H9 (cell line): Measurements from ENCODE around the gene ANKRD23. TPM values are rescaled to one million over a fixed set of nuclear protein-coding genes. Genes with fewer than 3 reads are reported as not detected.

ENCODE experiments used
- DNase-seq: peaks from one replicate; pipeline ENCODE4 v3.0.0-alpha.2; 2017
- H2AFZ ChIP-seq: one replicate; pipeline ENCODE4 v1.6.1; 2013; ENCODE audit warnings: mild to moderate bottlenecking, low read length, control low read depth, moderate library complexity
- H2AK5ac ChIP-seq: 2 replicates; pipeline ENCODE4 v1.6.1; 2013; ENCODE audit warnings: low read length, control low read depth, mixed read lengths; ENCODE audit not compliant: insufficient read length
- H2BK120ac ChIP-seq: one replicate; pipeline ENCODE4 v1.6.1; 2013; ENCODE audit warnings: low read depth, mild to moderate bottlenecking, low read length, control low read depth, inconsistent platforms; ENCODE audit not compliant: poor library complexity, severe bottlenecking
- H2BK12ac ChIP-seq: 2 replicates; pipeline ENCODE4 v1.6.1; 2013; ENCODE audit warnings: low read length, control low read depth, mixed read lengths, low read depth; ENCODE audit not compliant: insufficient read length
- H2BK15ac ChIP-seq: 2 replicates; pipeline ENCODE4 v1.6.1; 2013; ENCODE audit warnings: low read depth, low read length, control low read depth
- H2BK20ac ChIP-seq: one replicate; pipeline ENCODE4 v1.6.1; 2013; ENCODE audit warnings: low read depth, mild to moderate bottlenecking, low read length, control low read depth, inconsistent platforms; ENCODE audit not compliant: poor library complexity, severe bottlenecking
- H2BK5ac ChIP-seq: 2 replicates; pipeline ENCODE4 v1.6.1; 2013; ENCODE audit warnings: low read length, control low read depth, mixed read lengths; ENCODE audit not compliant: insufficient read length
- H3K14ac ChIP-seq: 2 replicates; pipeline ENCODE4 v1.6.1; 2013; ENCODE audit warnings: low read length, control low read depth; ENCODE audit not compliant: insufficient read depth
- H3K18ac ChIP-seq: 2 replicates; pipeline ENCODE4 v1.6.1; 2013; ENCODE audit warnings: low read depth, mild to moderate bottlenecking, mixed read lengths, low read length, control low read depth; ENCODE audit not compliant: insufficient read length
- H3K23ac ChIP-seq: 2 replicates; pipeline ENCODE4 v1.6.1; 2013; ENCODE audit warnings: low read length, control low read depth, mixed read lengths, low read depth; ENCODE audit not compliant: insufficient read length
- H3K23me2 ChIP-seq: 2 replicates; pipeline ENCODE4 v1.6.1; 2013; ENCODE audit warnings: low read depth, mild to moderate bottlenecking, mixed read lengths, low read length, control low read depth; ENCODE audit not compliant: insufficient read length, poor library complexity, severe bottlenecking
- H3K27ac ChIP-seq: 2 replicates; pipeline ENCODE4 v1.5.1; 2013; ENCODE audit warnings: low read length, control low read depth, mixed read lengths, low read depth; ENCODE audit not compliant: insufficient read length
- H3K27me3 ChIP-seq: 2 replicates; pipeline ENCODE4 v1.6.1; 2013; ENCODE audit warnings: low read length, control low read depth, inconsistent platforms; ENCODE audit not compliant: insufficient read depth
- H3K4ac ChIP-seq: 2 replicates; pipeline ENCODE4 v1.6.1; 2013; ENCODE audit warnings: low read depth, mild to moderate bottlenecking, control low read depth, inconsistent platforms, low read length, moderate library complexity
- H3K4me1 ChIP-seq: 2 replicates; pipeline ENCODE4 v1.6.1; 2013; ENCODE audit warnings: low read length, control low read depth, inconsistent platforms; ENCODE audit not compliant: insufficient read depth
- H3K4me2 ChIP-seq: 2 replicates; pipeline ENCODE4 v1.6.1; 2013; ENCODE audit warnings: low read length, control low read depth, mixed read lengths; ENCODE audit not compliant: insufficient read length, insufficient read depth
- H3K56ac ChIP-seq: 2 replicates; pipeline ENCODE4 v1.6.1; 2013; ENCODE audit warnings: low read depth, mild to moderate bottlenecking, mixed read lengths, low read length, control low read depth; ENCODE audit not compliant: insufficient read length
- H3K79me1 ChIP-seq: 2 replicates; pipeline ENCODE4 v1.6.1; 2013; ENCODE audit warnings: low read depth, mild to moderate bottlenecking, moderate library complexity, low read length, control low read depth, inconsistent platforms; ENCODE audit not compliant: insufficient read depth, poor library complexity, severe bottlenecking
- H3K79me2 ChIP-seq: 2 replicates; pipeline ENCODE4 v1.6.1; 2013; ENCODE audit warnings: low read length, control low read depth, inconsistent platforms; ENCODE audit not compliant: insufficient read depth
- H3K9ac ChIP-seq: 2 replicates; pipeline ENCODE4 v1.6.1; 2013; ENCODE audit warnings: low read length, control low read depth, mixed read lengths; ENCODE audit not compliant: insufficient read length; ENCODE audit errors: extremely low read depth
- H3K9me3 ChIP-seq: one replicate; pipeline ENCODE4 v1.6.1; 2013; ENCODE audit warnings: low read depth, low read length, inconsistent platforms; ENCODE audit not compliant: control insufficient read depth
- H3T11ph ChIP-seq: one replicate; pipeline ENCODE4 v1.6.1; 2013; ENCODE audit warnings: mild to moderate bottlenecking, low read length, control low read depth, inconsistent platforms
- H4K20me1 ChIP-seq: one replicate; pipeline ENCODE4 v1.6.1; 2013; ENCODE audit not compliant: control insufficient read depth, insufficient read length, insufficient read depth
- H4K5ac ChIP-seq: 2 replicates; pipeline ENCODE4 v1.6.1; 2013; ENCODE audit warnings: low read depth, mild to moderate bottlenecking, mixed read lengths, low read length, control low read depth; ENCODE audit not compliant: insufficient read length
- H4K8ac ChIP-seq: replicated peaks from 2 replicates; pipeline ENCODE4 v1.6.1; 2013; ENCODE audit warnings: low read length, control low read depth, mixed read lengths, low read depth; ENCODE audit not compliant: insufficient read length
- H4K91ac ChIP-seq: 2 replicates; pipeline ENCODE4 v1.6.1; 2013; ENCODE audit warnings: low read depth, mild to moderate bottlenecking, moderate library complexity, mixed read lengths, low read length, control low read depth; ENCODE audit not compliant: insufficient read length
- H3K27ac Mint-ChIP-seq, 3 experiments: 2 replicates in 2 of 3; 3 replicates in 1 of 3; pipeline ENCODE4 v1.8.0; 2020 to 2021; ENCODE audit warnings: mixed read lengths in 3 of 3, mild to moderate bottlenecking in 1 of 3, moderate library complexity in 1 of 3
- H3K27me3 Mint-ChIP-seq: 2 replicates; pipeline ENCODE4 v1.8.0; 2021; ENCODE audit warnings: low read depth, mild to moderate bottlenecking, moderate library complexity, mixed read lengths
- H3K36me3 Mint-ChIP-seq, 3 experiments: 2 replicates in 2 of 3; 3 replicates in 1 of 3; pipeline ENCODE4 v1.8.0; 2020 to 2021; ENCODE audit warnings: low read depth in 3 of 3, mixed read lengths in 3 of 3; ENCODE audit not compliant: insufficient read depth in 1 of 3
- H3K4me1 Mint-ChIP-seq, 2 experiments: 2 replicates each; pipeline ENCODE4 v1.8.0; 2020; ENCODE audit warnings: mixed read lengths in 2 of 2
- H3K4me3 Mint-ChIP-seq, 2 experiments: 2 replicates in 1 of 2; 3 replicates in 1 of 2; pipeline ENCODE4 v1.8.0; 2020 to 2021; ENCODE audit warnings: mild to moderate bottlenecking in 2 of 2, mixed read lengths in 2 of 2, moderate library complexity in 1 of 2
- H3K9me3 Mint-ChIP-seq, 2 experiments: 2 replicates in 1 of 2; 3 replicates in 1 of 2; pipeline ENCODE4 v1.8.0; 2020; ENCODE audit warnings: mild to moderate bottlenecking in 2 of 2, mixed read lengths in 2 of 2, moderate library complexity in 1 of 2
- WGBS: extraction: QIAGEN DNeasy Blood & Tissue Kit; methylation state at CpG from one replicate; pipeline ENCODE4 v1.1.7; 2013; ENCODE audit warnings: missing lambda C conversion rate, low lambda C conversion rate, mixed read lengths; ENCODE audit not compliant: insufficient read length; ENCODE audit errors: extremely low coverage; 5-methylcytosine and 5-hydroxymethylcytosine counted together
- total RNA-seq: library from RNA; stranded (reverse); gene quantifications from 2 replicates; pipeline ENCODE4 v1.2.1, GENCODE V29; 2021
- TF ChIP-seq, protein P1 (sequence below): fragments of 200-600 bp; sonication (generic); conservative IDR thresholded peaks from 3 replicates; pipeline ENCODE4 v1.8.0; 2021; ENCODE audit warnings: antibody characterized with exemption, mild to moderate bottlenecking

ANKRD23 gene
- total RNA-seq, 1 experiment from 2014 or later = 2.4 TPM

DNA sequence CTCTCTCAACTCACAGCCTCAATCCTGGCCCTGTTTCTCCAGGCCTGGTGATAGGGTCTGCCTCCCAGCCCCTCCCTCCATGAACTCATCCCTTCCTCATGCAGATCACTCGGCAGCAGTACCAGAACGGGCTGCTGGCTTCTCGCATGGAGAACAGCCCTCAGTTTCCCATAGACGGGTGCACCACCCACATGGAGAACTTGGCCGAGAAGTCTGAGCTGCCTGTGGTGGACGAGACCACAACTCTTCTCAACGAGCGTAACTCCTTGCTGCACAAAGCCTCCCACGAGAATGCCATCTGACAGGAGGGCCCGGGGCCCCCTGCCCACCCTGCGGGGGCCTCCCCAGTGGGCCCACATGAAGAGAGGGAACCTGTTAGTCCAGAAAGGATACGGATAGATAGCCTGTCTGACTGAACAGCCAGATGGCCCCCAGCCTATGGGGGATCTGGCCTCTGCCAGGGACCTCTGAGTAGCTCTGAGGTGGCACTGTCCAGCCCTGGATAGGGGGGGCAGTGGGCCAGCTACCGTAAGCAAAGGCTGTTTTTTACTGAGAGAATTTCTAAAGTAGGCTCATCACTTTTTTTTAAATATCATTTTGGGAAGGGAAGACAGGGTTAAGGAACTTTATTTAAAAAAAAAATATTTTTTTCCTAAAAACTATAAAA lies 34.5 kb downstream of the ANKRD23 start:
- no peak overlapping the region for H4K8ac ChIP-seq
- no peaks in the 10 kb centered on the region for H3K79me1 ChIP-seq
- H4K20me1 ChIP-seq = no peaks in the 10 kb centered on the region
- no peak overlapping the region for H3K9ac ChIP-seq
- no peak overlapping the region for H3K56ac ChIP-seq
- H3T11ph ChIP-seq = no peak overlapping the region
- H3K27ac ChIP-seq = no peak overlapping the region
- H3K4ac ChIP-seq = no peak overlapping the region
- H3K4me2 ChIP-seq = no peak overlapping the region
- H3K23ac ChIP-seq = no peak overlapping the region
- H2AK5ac ChIP-seq = no peak overlapping the region
- no peaks in the 10 kb centered on the region for H3K23me2 ChIP-seq
- H3K27ac Mint-ChIP-seq = no peak overlapping the region
- no peaks in the 10 kb centered on the region for H3K4me1 Mint-ChIP-seq
- no CpG with 5 or more reads among the region's 13 CpGs for WGBS
- no peaks in the 10 kb centered on the region for H3K79me2 ChIP-seq
- H3K27me3 Mint-ChIP-seq = no peaks in the 10 kb centered on the region; the same call in 1 of the 2 replicates
- no peaks in the 10 kb centered on the region for H3K4me1 ChIP-seq
- no peak for DNase-seq
- no peak overlapping the region for H3K4me3 Mint-ChIP-seq
- H3K9me3 Mint-ChIP-seq = peaks cover 0 to 4% of the 10 kb centered on the region in 2 experiments; a peak in 1 of 5 replicates
- H2BK5ac ChIP-seq = no peak overlapping the region
- H3K36me3 Mint-ChIP-seq = peaks cover 8 to 11% (median 9%) of the 10 kb centered on the region in 3 experiments; a peak in 6 of 7 replicates
- no peak overlapping the region for H4K5ac ChIP-seq
- H2BK120ac ChIP-seq = no peak overlapping the region
- H3K27me3 ChIP-seq = no peaks in the 10 kb centered on the region
- TF ChIP-seq, protein P1, sequence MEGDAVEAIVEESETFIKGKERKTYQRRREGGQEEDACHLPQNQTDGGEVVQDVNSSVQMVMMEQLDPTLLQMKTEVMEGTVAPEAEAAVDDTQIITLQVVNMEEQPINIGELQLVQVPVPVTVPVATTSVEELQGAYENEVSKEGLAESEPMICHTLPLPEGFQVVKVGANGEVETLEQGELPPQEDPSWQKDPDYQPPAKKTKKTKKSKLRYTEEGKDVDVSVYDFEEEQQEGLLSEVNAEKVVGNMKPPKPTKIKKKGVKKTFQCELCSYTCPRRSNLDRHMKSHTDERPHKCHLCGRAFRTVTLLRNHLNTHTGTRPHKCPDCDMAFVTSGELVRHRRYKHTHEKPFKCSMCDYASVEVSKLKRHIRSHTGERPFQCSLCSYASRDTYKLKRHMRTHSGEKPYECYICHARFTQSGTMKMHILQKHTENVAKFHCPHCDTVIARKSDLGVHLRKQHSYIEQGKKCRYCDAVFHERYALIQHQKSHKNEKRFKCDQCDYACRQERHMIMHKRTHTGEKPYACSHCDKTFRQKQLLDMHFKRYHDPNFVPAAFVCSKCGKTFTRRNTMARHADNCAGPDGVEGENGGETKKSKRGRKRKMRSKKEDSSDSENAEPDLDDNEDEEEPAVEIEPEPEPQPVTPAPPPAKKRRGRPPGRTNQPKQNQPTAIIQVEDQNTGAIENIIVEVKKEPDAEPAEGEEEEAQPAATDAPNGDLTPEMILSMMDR = no peak
- H3K14ac ChIP-seq = no peak overlapping the region
- H2BK12ac ChIP-seq = no peak overlapping the region
- no peak overlapping the region for H3K18ac ChIP-seq
- no peak overlapping the region for H2BK20ac ChIP-seq
- H2AFZ ChIP-seq = no peak overlapping the region
- H2BK15ac ChIP-seq = no peak overlapping the region
- no peak overlapping the region for H4K91ac ChIP-seq
- H3K9me3 ChIP-seq = no peaks in the 10 kb centered on the region
